A673 (cell line): Measurements from ENCODE around the gene BICC1. TPM values are rescaled to one million over a fixed set of nuclear protein-coding genes. Genes with fewer than 3 reads are reported as not detected.

ENCODE experiments used
- BruUV-seq: library from RNA; stranded (reverse); fragments of 400-500 nt; replicated peaks from 2 replicates; lab custom pipeline; 2021; lab: Mats Ljungman, UMichigan
- CTCF ChIA-PET: fragments of 300-600 bp; sonication (Branson Sonifier 250); formaldehyde crosslinking; loops from one replicate; lab custom pipeline; 2022; ENCODE audit warnings: antibody characterized with exemption; lab: Charles Lee
- POLR2A ChIA-PET: fragments of 300-600 bp; sonication (Branson Sonifier 250); formaldehyde crosslinking; loops from one replicate; lab custom pipeline; 2022; ENCODE audit warnings: antibody characterized with exemption; ENCODE audit not compliant: low non-redundant PET; lab: Charles Lee
- DNase-seq: peaks from one replicate; pipeline ENCODE4 v3.0.0-alpha.2; 2015; ENCODE audit warnings: low spot score
- H3K27ac ChIP-seq: fragments of 200-600 bp; sonication (generic); 2 replicates; pipeline ENCODE4 v1.5.1; 2016; ENCODE audit warnings: mixed run types, low read depth, mild to moderate bottlenecking, mixed read lengths, antibody characterized with exemption, low read length; ENCODE audit not compliant: poor library complexity, severe bottlenecking
- H3K27me3 ChIP-seq: fragments of 200-600 bp; sonication (generic); replicated peaks from 2 replicates; pipeline ENCODE4 v1.6.1; 2017; ENCODE audit warnings: mixed run types, low read depth, mild to moderate bottlenecking, mixed read lengths, antibody characterized with exemption, low read length; ENCODE audit not compliant: insufficient read depth, poor library complexity
- H3K36me3 ChIP-seq: fragments of 200-600 bp; sonication (generic); 2 replicates; pipeline ENCODE4 v1.6.1; 2016; ENCODE audit warnings: mixed run types, mild to moderate bottlenecking, mixed read lengths, antibody characterized with exemption, low read length; ENCODE audit not compliant: insufficient read depth, poor library complexity, severe bottlenecking
- H3K4me1 ChIP-seq: fragments of 200-600 bp; sonication (generic); 2 replicates; pipeline ENCODE4 v1.6.1; 2017; ENCODE audit warnings: mixed run types, mild to moderate bottlenecking, mixed read lengths, antibody characterized with exemption, low read length; ENCODE audit not compliant: insufficient read depth, poor library complexity, severe bottlenecking
- H3K4me3 ChIP-seq: fragments of 200-600 bp; sonication (generic); 2 replicates; pipeline ENCODE4 v1.5.1; 2016; ENCODE audit warnings: low read depth, mixed run types, mild to moderate bottlenecking, mixed read lengths, low read length; ENCODE audit not compliant: poor library complexity, severe bottlenecking
- H3K9me3 ChIP-seq: fragments of 200-600 bp; sonication (generic); 2 replicates; pipeline ENCODE4 v1.6.1; 2016; ENCODE audit warnings: mixed run types, low read depth, mild to moderate bottlenecking, mixed read lengths, antibody characterized with exemption, low read length; ENCODE audit not compliant: poor library complexity, severe bottlenecking
- CTCF ChIP-seq: fragments of 300-800, 200-600 bp; sonication (generic); conservative IDR thresholded peaks from 2 replicates; pipeline ENCODE4 v1.5.1; 2017; ENCODE audit warnings: low read depth, mild to moderate bottlenecking, antibody characterized with exemption, low read length, moderate library complexity, mixed read lengths
- EZH2 ChIP-seq: fragments of 200-600 bp; sonication (generic); IDR thresholded peaks from 2 replicates; pipeline ENCODE4 v1.6.1; 2017; ENCODE audit warnings: borderline replicate concordance, low read depth, mild to moderate bottlenecking, mixed read lengths, antibody characterized with exemption, low read length; ENCODE audit not compliant: poor library complexity, severe bottlenecking
- intact Hi-C: fragments of 100-400 bp; cut with micrococcal nuclease; formaldehyde crosslinking; loops from one replicate; pipeline ENCODE4 v1.10.0; 2022; ENCODE audit not compliant: unreplicated experiment
- total RNA-seq: library from RNA; stranded (reverse); gene quantifications from 2 replicates; pipeline ENCODE4 v1.2.3, GENCODE V29; 2021

Gene BICC1
- total RNA-seq, 1 experiment from 2014 or later, result 1.6 TPM

- ChIA-PET POLR2A (no interaction called here), CTCF (no interaction called here)
- Histone ChIP-seq H3K4me3 (no peak overlapping the region), H3K36me3 (no peaks in the 10 kb centered on the region), H3K27ac (no peak overlapping the region), H3K27me3 (peaks cover 4% of the 10 kb centered on the region), H3K4me1 (no peaks in the 10 kb centered on the region), H3K9me3 (no peaks in the 10 kb centered on the region)
- no peak for DNase-seq
- TF ChIP-seq EZH2 (no peak), CTCF (no peak)
- intact Hi-C loops, result no loop called here
- BruUV-seq, result no TSS peak
Measured at GRCh38 chr10:58529077-58529728, 16.5 kb downstream of the BICC1 start.

GRCh38 chr10:58531084-58531695 is 18.5 kb downstream of the BICC1 start:
- Histone ChIP-seq H3K36me3 (no peaks in the 10 kb centered on the region), H3K9me3 (no peaks in the 10 kb centered on the region), H3K27me3 (peaks cover 4% of the 10 kb centered on the region), H3K27ac (no peak overlapping the region), H3K4me1 (no peaks in the 10 kb centered on the region), H3K4me3 (no peak overlapping the region)
- TF ChIP-seq CTCF (peak; percentile 79), EZH2 (no peak)
- DNase-seq, result peak; percentile 78
- ChIA-PET POLR2A (no interaction called here), CTCF (interaction anchor here (0.7 to 1.4 kb wide), 4 partner anchors 27 to 1090 kb away, joined by 4 to 8 read pairs (median 4); no protein-coding TSS in a partner anchor)
- intact Hi-C loops, result loop anchor here (2.0 to 5.0 kb wide), 5 partner anchors 110 to 1091 kb away; no protein-coding TSS in a partner anchor
- BruUV-seq, result no TSS peak

- peaks cover 4% of the 10 kb centered on the region for H3K27me3 ChIP-seq
- H3K4me1 ChIP-seq, result no peaks in the 10 kb centered on the region
- intact Hi-C loops, result no loop called here
- H3K9me3 ChIP-seq, result no peaks in the 10 kb centered on the region
- DNase-seq, result no peak
- TF ChIP-seq CTCF (no peak), EZH2 (no peak)
- H3K4me3 ChIP-seq, result no peak overlapping the region
- ChIA-PET POLR2A (no interaction called here), CTCF (no interaction called here)
- BruUV-seq, result no TSS peak
- no peaks in the 10 kb centered on the region for H3K36me3 ChIP-seq
- H3K27ac ChIP-seq, result no peak overlapping the region
Measured at GRCh38 chr10:58535311-58535710, 22.6 kb downstream of the BICC1 start.
